Loucy (cell line): ENCODE results near the gene ARID1B.

Experiments used
- H2AFZ ChIP-seq: fragments of 200-600 bp; sonication (generic); 2 replicates; pipeline ENCODE4 v1.6.0; 2016; ENCODE audit warnings: antibody characterized with exemption, mild to moderate bottlenecking, low read length, moderate library complexity
- H3F3A ChIP-seq: fragments of 200-600 bp; 2 replicates; pipeline ENCODE4 v1.6.0; 2016; ENCODE audit warnings: antibody characterized with exemption, low read depth, mild to moderate bottlenecking
- H3K27me3 ChIP-seq: fragments of 200-600 bp; sonication (generic); 2 replicates; pipeline ENCODE4 v1.6.1; 2014; ENCODE audit warnings: low read length, mild to moderate bottlenecking; ENCODE audit not compliant: insufficient read depth, poor library complexity, severe bottlenecking
- H3K36me3 ChIP-seq: fragments of 200-600 bp; sonication (generic); 2 replicates; pipeline ENCODE4 v1.6.1; 2016; ENCODE audit warnings: low read length; ENCODE audit not compliant: insufficient read depth
- H3K4me1 ChIP-seq: fragments of 200-600 bp; sonication (generic); 2 replicates; pipeline ENCODE4 v1.5.1; 2014; ENCODE audit warnings: low read length, mild to moderate bottlenecking; ENCODE audit not compliant: insufficient read depth, poor library complexity, severe bottlenecking
- H3K4me2 ChIP-seq: fragments of 200-600 bp; sonication (generic); 2 replicates; pipeline ENCODE4 v1.6.0; 2014; ENCODE audit warnings: antibody characterized with exemption, low read length, low read depth, mild to moderate bottlenecking; ENCODE audit not compliant: poor library complexity, severe bottlenecking
- H3K4me3 ChIP-seq: fragments of 200-600 bp; sonication (generic); 2 replicates; pipeline ENCODE4 v1.5.1; 2014; ENCODE audit warnings: low read length, mild to moderate bottlenecking, mixed read lengths; ENCODE audit not compliant: poor library complexity, severe bottlenecking
- H3K79me2 ChIP-seq: fragments of 200-600 bp; sonication (generic); 2 replicates; pipeline ENCODE4 v1.6.1; 2014; ENCODE audit warnings: low read length; ENCODE audit not compliant: insufficient read depth
- H3K9ac ChIP-seq: fragments of 200-600 bp; sonication (generic); 2 replicates; pipeline ENCODE4 v1.6.0; 2014; ENCODE audit warnings: mild to moderate bottlenecking, low read depth, low read length, moderate library complexity; ENCODE audit not compliant: poor library complexity, severe bottlenecking
- H3K9me2 ChIP-seq: fragments of 200-600 bp; sonication (generic); replicated peaks from 2 replicates; pipeline ENCODE4 v1.6.1; 2016; ENCODE audit warnings: low read depth, low read length, mixed read lengths
- H3K9me3 ChIP-seq: fragments of 200-600 bp; sonication (generic); 2 replicates; pipeline ENCODE4 v1.6.1; 2014; ENCODE audit warnings: mild to moderate bottlenecking, antibody characterized with exemption, low read length, low read depth; ENCODE audit not compliant: insufficient read depth
- H4K20me1 ChIP-seq: fragments of 200-600 bp; sonication (generic); 2 replicates; pipeline ENCODE4 v1.6.0; 2014; ENCODE audit warnings: antibody characterized with exemption, low read length, mild to moderate bottlenecking; ENCODE audit not compliant: insufficient read depth, poor library complexity, severe bottlenecking
- EZH2phosphoT487 ChIP-seq: fragments of 200-600 bp; IDR thresholded peaks from 2 replicates; pipeline ENCODE4 v1.6.1; 2018; ENCODE audit warnings: antibody characterized with exemption, mild to moderate bottlenecking, moderate library complexity, borderline replicate concordance
- TF ChIP-seq, protein P1 (sequence below): fragments of 200-600 bp; sonication (generic); conservative IDR thresholded peaks from 2 replicates; pipeline ENCODE4 v1.5.1; 2014; ENCODE audit warnings: mild to moderate bottlenecking, antibody characterized with exemption, low read length

ARID1B gene

DNA sequence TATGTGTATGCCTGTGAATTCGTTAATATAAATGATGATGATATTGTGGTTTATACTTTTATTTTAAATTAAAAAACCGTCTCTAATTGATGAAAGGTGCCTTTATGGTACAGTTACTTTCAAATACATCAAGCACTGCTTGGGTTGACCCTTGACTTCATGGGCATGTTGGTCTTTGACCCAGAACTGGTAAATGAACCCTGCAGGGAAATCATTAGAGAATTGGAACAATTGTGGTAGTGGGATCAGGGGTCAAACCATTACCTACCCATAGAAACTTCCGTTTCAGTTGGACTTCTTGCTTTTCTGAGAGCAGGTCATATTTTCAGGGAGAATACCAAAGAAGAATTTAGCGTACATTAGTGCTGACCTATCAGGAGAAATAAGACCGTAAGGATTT is 288.2 kb downstream of the ARID1B start:
- Histone ChIP-seq H2AFZ (no peak overlapping the region), H3K36me3 (no peaks in the 10 kb centered on the region), H3K4me2 (no peak overlapping the region), H3K4me3 (no peak overlapping the region), H3K9ac (no peak overlapping the region), H3K9me2 (no peaks in the 10 kb centered on the region), H4K20me1 (peaks cover 15% of the 10 kb centered on the region), H3K27me3 (no peaks in the 10 kb centered on the region), H3K4me1 (peaks cover 75% of the 10 kb centered on the region), H3K79me2 (peaks cover 79% of the 10 kb centered on the region), H3F3A (no peaks in the 10 kb centered on the region), H3K9me3 (no peaks in the 10 kb centered on the region)
- no peak for TF ChIP-seq EZH2phosphoT487
- TF ChIP-seq, protein P1, sequence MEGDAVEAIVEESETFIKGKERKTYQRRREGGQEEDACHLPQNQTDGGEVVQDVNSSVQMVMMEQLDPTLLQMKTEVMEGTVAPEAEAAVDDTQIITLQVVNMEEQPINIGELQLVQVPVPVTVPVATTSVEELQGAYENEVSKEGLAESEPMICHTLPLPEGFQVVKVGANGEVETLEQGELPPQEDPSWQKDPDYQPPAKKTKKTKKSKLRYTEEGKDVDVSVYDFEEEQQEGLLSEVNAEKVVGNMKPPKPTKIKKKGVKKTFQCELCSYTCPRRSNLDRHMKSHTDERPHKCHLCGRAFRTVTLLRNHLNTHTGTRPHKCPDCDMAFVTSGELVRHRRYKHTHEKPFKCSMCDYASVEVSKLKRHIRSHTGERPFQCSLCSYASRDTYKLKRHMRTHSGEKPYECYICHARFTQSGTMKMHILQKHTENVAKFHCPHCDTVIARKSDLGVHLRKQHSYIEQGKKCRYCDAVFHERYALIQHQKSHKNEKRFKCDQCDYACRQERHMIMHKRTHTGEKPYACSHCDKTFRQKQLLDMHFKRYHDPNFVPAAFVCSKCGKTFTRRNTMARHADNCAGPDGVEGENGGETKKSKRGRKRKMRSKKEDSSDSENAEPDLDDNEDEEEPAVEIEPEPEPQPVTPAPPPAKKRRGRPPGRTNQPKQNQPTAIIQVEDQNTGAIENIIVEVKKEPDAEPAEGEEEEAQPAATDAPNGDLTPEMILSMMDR = no peak

DNA sequence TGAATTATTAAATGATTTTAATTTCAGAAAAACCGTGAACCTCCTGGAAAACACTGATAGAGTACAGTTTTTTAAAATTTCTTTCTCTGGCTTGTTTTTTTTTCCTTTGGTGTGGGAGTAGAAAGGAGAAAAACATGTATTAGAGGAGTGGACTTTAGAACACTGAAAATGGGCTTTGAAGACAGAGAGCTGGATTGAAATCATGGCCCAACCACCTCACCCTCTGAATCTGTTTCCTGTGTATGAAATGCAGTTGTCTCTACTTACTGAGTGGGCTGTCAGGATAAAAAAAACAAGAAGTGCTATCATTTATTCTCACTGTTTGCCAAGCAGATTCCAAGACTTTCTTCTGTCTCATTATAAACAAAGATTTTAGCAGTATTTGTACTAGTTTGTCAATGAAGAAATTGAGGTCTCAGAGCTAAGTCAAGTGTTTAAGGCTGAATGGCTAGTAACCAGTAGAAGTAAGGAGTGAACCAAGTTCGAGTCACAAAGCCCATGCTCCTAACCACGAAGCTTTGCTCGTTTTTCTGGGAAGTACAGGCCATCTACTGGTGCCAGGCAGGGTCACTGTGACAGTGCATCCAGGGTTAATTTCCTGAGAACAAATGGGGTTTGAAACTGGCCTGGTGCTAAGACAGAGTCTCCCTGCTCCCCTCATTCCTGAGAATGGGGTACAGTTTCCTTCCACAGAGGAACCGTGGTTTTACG is 289.8 kb downstream of the ARID1B start:
- Histone ChIP-seq H3K9ac (peak overlapping the region; percentile 32), H3K4me2 (peak overlapping the region; percentile 49), H2AFZ (no peak overlapping the region), H3F3A (no peaks in the 10 kb centered on the region), H3K79me2 (peaks cover 77% of the 10 kb centered on the region), H3K9me2 (no peaks in the 10 kb centered on the region), H3K36me3 (no peaks in the 10 kb centered on the region), H3K9me3 (no peaks in the 10 kb centered on the region), H3K4me3 (peak overlapping the region; percentile 12), H4K20me1 (peaks cover 16% of the 10 kb centered on the region), H3K4me1 (peaks cover 77% of the 10 kb centered on the region), H3K27me3 (no peaks in the 10 kb centered on the region)
- no peak for TF ChIP-seq EZH2phosphoT487
- TF ChIP-seq, protein P1 = no peak

DNA sequence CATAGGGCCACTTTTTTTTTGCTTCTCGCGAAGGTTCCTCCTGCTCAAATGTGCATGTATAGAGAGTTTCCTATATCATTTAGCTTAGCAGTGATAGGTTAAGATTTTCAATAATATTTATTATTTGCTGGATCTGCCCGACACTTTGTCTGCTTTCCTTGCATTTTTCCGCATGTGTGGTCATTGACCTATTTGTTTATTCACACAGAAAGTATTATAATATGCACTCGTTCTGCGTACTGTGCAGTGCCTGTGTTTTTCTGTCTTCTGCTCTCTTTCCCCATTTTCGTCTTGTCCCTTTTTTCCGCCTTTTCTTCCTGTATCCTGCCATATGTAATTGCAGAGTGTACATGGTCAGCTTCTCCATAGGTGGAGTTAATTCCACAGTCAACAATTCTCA is 290.3 kb downstream of the ARID1B start:
- peak overlapping the region; percentile 12 for H3K4me3 ChIP-seq
- H3K27me3 ChIP-seq = no peaks in the 10 kb centered on the region
- H3K9ac ChIP-seq = peak overlapping the region; percentile 32
- no peaks in the 10 kb centered on the region for H3F3A ChIP-seq
- peaks cover 77% of the 10 kb centered on the region for H3K79me2 ChIP-seq
- H3K4me1 ChIP-seq = peaks cover 80% of the 10 kb centered on the region
- peak overlapping the region; percentile 49 for H3K4me2 ChIP-seq
- no peak overlapping the region for H2AFZ ChIP-seq
- peaks cover 16% of the 10 kb centered on the region for H4K20me1 ChIP-seq
- H3K9me2 ChIP-seq = no peaks in the 10 kb centered on the region
- H3K36me3 ChIP-seq = no peaks in the 10 kb centered on the region
- no peak for TF ChIP-seq EZH2phosphoT487
- TF ChIP-seq, protein P1 = no peak
- no peaks in the 10 kb centered on the region for H3K9me3 ChIP-seq
